SKM-1 (cell line): ENCODE data around the gene ANKS1B.
"Not testable (repeated sequence)": the region's sequence is repeated elsewhere in the genome, so short reads cannot be mapped to it uniquely, and the experiment has no call there.

Experiments
- DNase-seq: peaks from one replicate; lab custom pipeline; 2025; ENCODE audit not compliant: unreplicated experiment; lab: John Stamatoyannopoulos, UW

Gene ANKS1B

DNA sequence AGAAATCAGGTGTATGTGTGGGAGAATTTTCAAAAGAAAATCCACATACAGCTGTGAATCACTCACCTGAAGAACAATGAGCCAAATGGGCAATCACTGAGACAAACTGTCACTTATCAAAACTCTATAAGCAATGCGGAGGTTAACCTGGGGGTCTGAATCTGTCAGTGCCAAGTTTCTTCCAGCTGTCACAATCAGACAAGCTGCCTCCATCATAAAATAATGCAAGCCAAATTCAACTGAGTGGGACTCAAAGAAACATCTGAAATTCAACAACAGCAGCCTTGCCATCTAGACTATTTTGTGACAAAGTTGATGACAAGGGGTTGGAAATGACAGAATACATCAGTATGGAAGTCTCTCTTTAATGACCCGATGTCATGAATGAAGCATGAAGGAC, 276.9 kb downstream of the ANKS1B start:
- no peak for DNase-seq

- DNase-seq = no peak
Observed at GRCh38 chr12:99706736-99707473, 277.8 kb downstream of the ANKS1B start.

DNA sequence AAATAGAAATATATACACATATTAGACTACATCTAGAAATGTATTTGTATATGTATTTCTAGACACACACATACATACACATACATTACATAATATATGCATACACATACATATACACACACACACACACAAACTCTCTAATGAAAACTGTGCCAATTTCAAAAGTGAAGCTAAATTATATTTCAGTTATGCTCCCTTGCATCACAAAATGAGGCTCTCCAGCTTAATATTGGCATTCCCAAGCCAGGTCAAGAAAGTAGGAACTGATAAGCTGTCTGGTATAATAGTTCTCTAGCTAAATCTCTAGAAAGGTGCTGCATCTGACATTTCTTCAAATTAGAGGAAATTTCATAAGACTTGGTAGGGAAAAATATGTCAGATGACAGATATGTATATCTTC, 280.3 kb downstream of the ANKS1B start:
- DNase-seq = no peak

GRCh38 chr12:99704036-99704435, 280.7 kb downstream of the ANKS1B start:
- no peak for DNase-seq

- no peak for DNase-seq
Observed at GRCh38 chr12:99700032-99700431, 284.7 kb downstream of the ANKS1B start.

- no peak for DNase-seq
Observed at GRCh38 chr12:99695050-99695449, 289.7 kb downstream of the ANKS1B start.

DNA sequence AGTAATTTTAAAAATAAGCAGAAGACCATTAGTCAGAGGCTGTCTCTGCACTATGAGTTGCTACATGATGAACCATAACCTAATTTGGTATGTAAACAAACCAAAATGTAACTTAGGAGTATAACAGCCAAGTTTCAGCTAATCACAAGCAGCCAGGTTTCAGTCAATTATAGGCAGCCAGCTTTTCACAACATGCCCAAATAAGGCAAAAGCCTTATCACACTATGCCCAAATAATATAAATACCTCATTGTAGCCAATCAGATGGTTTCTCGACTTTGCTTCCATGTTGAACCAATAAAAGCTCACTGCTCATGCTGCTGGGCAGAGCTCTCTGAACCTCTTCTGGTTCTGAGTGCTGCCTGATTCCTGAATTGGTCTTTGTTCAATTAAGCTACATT, 298.6 kb downstream of the ANKS1B start:
- DNase-seq = no peak

DNA sequence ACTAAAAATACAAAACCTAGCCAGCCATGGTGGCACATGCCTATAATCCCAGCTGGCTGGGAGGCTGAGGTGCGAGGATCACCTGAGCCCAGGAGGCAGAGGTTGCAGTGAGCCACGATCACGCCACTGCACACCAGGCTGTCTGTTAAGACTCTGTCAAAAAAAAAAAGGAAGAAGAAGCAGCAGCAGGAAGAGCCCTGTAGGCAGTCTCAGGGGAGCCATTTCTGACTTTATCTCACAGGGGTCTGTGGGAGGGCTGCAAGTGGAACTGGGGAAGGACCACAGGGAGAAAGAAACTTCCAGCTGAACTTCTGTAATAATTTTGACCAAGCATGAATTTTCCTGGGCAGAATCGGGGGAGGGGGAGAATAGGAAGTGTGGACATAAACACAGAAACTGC, 304.5 kb downstream of the ANKS1B start:
- no peak for DNase-seq

GRCh38 chr12:99670635-99671034, 314.1 kb downstream of the ANKS1B start:
- no peak for DNase-seq

- no peak for DNase-seq
Observed at GRCh38 chr12:99658671-99659349, 325.9 kb downstream of the ANKS1B start.

DNA sequence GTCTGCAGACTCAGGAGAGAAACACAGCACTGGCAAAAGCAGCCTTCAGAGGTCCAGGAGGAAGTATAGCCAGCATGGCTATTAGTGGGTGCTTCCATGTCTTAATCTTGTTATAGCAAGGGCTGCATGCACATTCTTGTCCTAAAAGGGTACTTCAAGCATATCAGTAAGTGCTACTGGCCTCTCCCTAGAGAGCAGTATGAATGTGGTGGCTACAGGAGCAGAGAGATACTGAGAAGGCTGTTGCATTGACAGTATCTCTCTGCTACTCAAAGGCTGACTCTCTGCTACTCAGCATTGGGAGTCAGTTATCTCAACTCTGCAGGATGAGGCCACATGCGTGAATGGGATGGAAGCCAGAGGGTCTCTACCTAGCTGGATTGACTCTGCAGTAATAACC, 335.2 kb downstream of the ANKS1B start:
- DNase-seq = no peak

- DNase-seq = no peak
Observed at GRCh38 chr12:99648183-99648582, 336.6 kb downstream of the ANKS1B start.

DNA sequence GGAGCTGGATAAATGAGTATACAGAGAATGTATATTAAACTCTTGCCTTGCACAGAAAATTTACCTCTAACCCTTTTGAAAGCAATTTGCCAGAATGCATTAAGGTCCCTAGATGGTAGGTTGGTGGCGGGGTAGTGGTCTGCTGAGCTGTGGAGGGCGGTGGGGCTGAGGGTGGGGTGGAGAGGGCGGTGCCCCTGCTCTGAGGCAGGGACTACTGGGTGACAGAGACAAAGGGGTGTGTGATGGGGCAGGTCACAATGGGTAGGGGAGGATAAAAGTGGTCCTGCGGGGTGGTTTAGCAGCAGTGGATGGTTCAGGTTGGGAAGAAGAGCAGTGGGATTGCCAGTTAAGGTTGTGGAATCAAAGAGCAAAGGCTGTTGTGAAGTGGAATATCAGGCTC, 337.3 kb downstream of the ANKS1B start, which contains the start of gene GARIN6:
GARIN6 (plus strand) TSS at position 301 of the 400 bp plus-strand sequence. CDS start 422 bp downstream, outside the sequence.
- no peak for DNase-seq

DNA sequence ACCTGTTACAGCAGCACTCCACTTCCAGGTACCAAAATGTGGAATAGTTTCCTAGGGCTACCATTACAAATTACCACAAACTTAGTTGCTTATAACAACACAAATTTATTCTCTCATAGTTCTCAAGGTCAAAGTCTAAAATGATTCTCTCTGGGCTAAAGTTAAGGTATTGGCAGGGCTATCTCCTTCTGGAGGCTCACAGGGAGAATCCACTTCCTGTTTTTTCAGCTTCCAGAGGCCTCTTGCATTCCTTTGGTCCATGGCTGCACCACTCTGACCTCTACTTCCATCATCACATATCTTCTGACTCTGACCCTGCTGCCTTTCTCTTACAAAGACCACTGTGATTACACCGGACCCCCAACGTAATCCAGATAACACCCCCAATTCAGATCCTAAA, 340.1 kb downstream of the ANKS1B start:
- DNase-seq = no peak

- no peak for DNase-seq
Observed at GRCh38 chr12:99627459-99627858, 357.3 kb downstream of the ANKS1B start.

- not testable (repeated sequence) for DNase-seq
Observed at GRCh38 chr12:99624591-99624990, 360.1 kb downstream of the ANKS1B start.

- DNase-seq = no peak
Observed at GRCh38 chr12:99620159-99620479, 364.6 kb downstream of the ANKS1B start.

GRCh38 chr12:99619389-99620158, 365.2 kb downstream of the ANKS1B start:
- DNase-seq = no peak

GRCh38 chr12:99618657-99619056, 366.1 kb downstream of the ANKS1B start:
- DNase-seq = no peak

- no peak for DNase-seq
Observed at GRCh38 chr12:99611599-99611998, 373.1 kb downstream of the ANKS1B start.

- no peak for DNase-seq
Observed at GRCh38 chr12:99611117-99611516, 373.6 kb downstream of the ANKS1B start.
